NCI-H1436 (cell line): Measurements from ENCODE around the gene HPF1.
"Not testable (repeated sequence)": the region's sequence is repeated elsewhere in the genome, so short reads cannot be mapped to it uniquely, and the experiment has no call there.

Source experiments
- DNase-seq: peaks from one replicate; lab custom pipeline; 2025; lab: John Stamatoyannopoulos, UW

The HPF1 gene

DNA sequence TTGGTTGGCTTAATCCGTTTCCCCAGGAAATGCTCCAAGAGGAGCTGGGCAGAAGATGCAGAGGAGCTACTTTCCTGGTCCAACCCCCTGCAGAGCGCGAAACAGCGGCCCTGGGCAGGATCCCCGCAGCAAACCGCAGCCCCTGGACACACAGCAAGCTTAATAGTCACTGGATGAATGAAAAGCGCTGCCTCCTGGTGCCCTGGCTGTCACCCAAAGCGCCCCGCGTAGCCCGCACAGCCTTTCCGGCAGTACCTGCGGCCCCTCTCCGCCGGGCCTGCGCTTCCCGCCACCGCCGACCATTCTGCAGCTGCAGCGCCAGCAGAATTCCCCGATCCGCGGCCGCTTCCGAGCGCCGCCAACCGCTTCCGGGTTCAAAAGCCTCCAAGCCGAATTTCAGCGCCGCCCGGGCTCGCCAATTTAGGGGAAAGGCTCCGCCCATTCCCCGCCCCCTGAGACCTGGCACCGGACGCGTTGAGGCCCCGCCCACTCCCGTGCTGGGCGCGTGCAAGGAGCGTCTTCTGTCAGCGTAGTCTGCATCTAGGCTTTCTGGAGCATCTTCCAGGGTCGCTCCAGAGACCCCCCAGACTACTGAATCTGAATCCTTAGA, at the start of gene HPF1:
TSS of gene HPF1 (minus strand) at position 370 of the 610 bp plus-strand sequence. CDS start at position 303, 67 bp downstream.
- peak; percentile 92 for DNase-seq

DNA sequence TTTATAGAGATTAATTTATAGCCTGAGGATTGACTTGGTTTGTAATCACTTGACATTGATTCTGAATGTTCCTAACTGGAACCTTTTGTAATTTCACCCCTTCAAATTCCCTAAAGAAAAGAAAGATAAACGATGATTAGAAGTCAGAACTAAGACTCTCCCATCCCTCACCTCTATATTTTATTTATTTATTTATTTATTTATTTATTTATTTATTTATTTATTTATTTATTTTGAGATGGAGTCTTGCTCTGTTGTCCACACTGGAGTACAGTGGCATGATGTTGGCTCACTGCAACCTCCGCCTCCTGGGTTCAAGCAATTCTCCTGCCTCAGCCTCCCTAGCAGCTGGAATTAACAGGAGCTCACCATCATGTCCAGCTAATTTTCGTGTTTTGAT, 49.0 kb upstream of the HPF1 start:
- not testable (repeated sequence) for DNase-seq

DNA sequence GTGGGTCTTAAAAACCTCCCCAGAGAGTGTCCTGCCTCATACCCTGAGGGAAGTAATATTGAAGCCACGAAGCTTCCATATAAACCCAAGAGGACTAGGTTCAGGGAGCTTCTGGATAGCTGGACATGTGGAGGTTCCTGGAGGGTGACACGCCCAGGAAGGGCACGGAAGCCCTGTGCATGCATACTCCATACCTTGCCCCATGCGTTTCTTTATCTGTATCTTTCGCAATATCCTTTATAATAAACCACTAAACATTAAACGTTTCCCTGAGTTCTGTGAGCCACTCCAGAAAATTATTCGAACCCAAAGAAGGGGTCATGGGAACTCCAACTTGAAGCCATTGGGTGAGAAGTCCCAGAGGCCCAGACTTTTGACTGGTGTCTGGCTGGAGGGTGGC, 45.7 kb upstream of the HPF1 start:
- no peak for DNase-seq

GRCh38 chr4:169802873-169803272, 45.1 kb upstream of the HPF1 start:
- DNase-seq = no peak

DNA sequence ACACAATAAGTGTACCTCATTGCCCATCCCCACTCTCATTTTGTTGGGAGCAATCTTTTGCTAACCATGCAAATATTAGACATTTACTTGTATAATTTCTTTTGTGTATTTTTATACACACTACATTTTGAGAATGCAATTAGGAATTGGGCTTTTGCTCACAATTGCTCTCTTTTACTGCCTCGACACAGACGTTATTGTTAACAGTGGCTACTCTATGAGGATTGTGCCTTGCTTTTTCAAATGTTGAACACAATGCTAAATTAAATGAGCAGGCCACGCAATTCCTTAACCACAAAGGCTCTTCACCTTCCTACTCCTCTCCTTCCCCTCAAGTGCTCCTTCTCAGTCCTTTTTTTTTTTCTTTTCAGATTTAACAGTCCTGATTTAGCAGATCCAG, 42.8 kb upstream of the HPF1 start:
- DNase-seq = no peak

- DNase-seq = no peak
Observed at GRCh38 chr4:169799260-169799659, 41.5 kb upstream of the HPF1 start.

- no peak for DNase-seq
Observed at GRCh38 chr4:169795585-169795984, 37.8 kb upstream of the HPF1 start.

DNA sequence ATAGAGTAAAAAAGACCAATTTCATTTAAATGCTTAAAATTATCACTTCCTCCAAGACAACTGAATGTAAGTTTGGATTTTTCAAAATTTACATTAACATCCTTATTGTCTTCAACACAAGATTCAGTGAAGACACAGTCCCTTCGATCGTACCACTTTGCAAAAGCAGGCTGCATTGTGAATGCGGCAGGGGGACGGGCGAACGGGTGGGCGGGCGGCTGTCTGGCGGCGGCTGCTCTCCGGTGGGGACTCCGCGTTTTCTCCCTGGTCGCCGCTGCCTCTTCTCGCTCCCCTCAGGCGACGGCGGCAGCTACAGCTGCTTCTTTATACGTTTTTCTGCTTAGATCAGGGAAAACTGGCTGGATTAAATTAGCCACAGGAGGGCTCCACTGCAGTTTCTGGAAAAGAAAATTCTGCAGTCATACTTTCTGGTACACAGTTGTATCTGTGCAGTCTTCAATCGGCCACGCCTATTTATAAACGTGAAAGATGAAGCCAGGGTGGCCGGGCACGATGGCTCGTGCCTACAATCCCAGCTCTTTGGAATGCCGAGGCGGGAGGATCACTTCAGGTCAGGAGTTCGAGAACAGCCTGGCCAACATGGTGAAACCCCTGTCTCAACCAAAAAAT, 33.9 kb upstream of the HPF1 start:
- DNase-seq = peak; percentile 39

- DNase-seq = no peak
Observed at GRCh38 chr4:169791062-169791461, 33.3 kb upstream of the HPF1 start.

DNA sequence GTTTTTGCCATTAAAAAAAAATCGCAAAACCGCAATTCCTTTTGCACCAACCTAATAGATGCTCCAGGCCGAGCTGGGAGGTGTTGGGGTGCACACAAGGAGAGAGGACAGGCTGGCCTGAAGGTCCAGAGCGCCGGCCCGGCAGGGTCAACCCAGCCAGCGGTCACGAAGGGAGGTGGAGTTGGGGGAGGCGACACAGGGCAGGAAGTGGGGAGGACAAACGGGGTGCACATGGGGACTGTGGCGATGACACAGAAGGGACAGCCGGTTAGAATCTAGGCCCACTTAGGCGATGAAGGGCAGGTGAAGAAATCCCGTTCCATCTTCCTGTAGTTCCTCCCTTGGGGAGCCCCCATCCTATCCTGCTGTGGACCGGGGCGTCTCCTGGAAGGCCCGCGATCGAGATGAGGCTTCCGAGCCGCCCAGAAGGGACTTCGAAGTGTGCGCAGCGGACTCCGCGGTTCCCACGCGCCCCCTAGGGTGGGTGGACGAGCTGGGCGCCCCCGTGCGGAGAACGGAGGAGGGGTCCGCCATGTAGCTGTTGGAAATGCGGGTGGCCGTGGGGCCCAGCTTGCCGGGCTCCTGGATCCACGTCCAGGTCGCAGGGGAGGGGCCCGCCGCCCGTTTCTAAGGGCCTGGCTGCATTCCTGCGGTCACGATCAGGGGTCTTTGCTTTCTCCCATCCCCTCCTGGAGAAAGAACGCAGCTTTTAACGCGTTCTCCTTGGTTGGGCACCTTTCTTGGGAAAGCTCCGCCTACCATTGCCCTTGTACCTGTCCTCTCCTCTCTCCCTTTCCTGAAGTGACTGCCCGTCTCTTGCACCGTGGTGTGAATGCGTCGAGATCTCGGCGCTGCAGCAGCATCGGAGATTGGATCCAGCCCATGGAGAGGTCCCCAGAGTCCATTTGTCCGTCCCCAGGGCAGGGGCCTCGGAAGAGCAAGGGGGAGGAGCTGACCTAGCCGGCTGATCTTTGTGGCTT, 17.0 kb upstream of the HPF1 start:
- DNase-seq = no peak

GRCh38 chr4:169773889-169774288, 16.1 kb upstream of the HPF1 start:
- DNase-seq = no peak

GRCh38 chr4:169771556-169772080, 13.9 kb upstream of the HPF1 start:
- not testable (repeated sequence) for DNase-seq

- no peak for DNase-seq
Observed at GRCh38 chr4:169770416-169770815, 12.7 kb upstream of the HPF1 start.

GRCh38 chr4:169768385-169768784, 10.6 kb upstream of the HPF1 start:
- DNase-seq = no peak

- no peak for DNase-seq
Observed at GRCh38 chr4:169766741-169767140, 9.0 kb upstream of the HPF1 start.

DNA sequence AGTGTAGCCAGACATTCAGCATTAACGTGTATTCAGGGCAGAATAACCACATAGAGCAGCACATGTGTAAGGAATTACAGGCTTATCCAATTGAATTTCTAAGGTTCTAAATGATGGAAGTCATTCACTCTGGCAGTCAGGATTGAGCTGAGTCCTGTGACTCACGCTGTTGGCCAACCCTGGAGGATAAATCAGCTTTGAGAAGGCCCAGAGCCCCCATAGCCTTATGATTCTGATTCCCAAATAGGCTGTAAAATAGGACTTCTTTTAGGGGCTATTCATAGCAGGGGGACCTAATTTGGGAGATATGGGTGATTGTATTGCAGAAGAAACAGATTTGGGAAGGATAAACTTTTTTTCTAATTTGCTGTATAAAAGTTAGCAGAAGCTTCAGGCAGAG, 8.1 kb upstream of the HPF1 start:
- no peak for DNase-seq

DNA sequence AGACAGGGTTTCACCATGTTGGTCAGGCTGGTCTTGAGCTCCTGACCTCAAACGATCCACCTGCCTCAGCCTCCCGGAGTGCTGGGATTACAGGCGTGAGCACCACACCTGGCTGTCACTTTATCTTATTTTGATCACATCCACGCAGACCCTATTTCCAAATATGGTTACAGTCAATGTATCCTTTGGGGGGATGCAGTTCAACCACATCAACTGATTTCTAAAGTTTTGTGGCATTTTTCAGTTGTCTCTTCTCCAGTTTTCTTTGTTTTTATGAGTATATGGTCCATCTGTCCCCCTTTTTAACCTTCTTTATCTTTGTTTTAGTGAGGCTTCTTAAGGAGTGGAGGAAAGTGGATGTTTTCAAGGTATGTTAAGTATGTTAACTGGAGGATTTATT, 4.1 kb upstream of the HPF1 start:
- DNase-seq = no peak

DNA sequence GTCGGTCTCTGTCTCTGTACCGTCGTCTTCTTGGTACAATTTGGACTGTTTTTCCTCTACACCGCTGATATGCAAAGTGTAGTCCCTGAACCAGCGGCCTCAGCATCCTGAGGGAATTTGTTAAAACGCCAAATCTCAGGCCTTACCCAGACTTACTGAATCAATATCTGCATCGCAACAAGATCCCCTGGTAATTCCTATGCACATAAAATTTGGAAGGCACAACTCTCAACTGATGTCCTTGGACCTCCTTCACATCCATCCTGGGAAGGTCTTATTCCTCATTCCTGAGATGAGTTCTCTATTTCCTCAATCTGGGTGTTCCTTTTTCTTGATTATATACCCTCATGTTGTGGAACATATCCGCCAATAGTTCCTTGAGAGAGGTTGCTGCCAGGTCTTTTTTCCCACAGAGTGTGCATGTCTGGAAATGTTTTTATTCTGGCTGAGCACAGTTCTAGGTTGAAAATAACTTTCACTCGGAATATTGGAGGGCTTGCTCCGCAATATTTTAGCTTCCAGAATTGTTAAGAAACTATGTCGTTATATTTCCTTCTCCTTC, 738 bp upstream of the HPF1 start:
- no peak for DNase-seq

GRCh38 chr4:169756971-169757574, 671 bp downstream of the HPF1 start:
- no peak for DNase-seq

DNA sequence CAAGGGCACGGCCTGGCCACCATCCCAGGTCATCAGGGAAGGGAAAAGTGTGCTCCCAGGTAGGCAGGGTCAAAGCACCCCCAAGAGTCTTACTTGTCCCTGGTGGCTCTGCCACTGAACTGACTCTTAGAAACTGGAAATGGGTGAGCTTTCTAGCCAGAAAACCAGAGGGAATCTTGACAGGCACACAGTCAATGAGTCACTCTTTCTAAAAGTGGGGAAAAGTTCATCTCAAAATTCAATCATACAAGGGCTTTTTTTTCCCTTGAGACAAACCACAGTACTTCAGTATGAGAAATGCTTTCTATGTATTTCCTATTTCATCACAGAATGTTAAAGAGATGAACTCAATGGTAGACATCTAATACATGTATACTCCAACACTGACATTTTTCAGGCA, 12.5 kb downstream of the HPF1 start:
- DNase-seq = no peak

DNA sequence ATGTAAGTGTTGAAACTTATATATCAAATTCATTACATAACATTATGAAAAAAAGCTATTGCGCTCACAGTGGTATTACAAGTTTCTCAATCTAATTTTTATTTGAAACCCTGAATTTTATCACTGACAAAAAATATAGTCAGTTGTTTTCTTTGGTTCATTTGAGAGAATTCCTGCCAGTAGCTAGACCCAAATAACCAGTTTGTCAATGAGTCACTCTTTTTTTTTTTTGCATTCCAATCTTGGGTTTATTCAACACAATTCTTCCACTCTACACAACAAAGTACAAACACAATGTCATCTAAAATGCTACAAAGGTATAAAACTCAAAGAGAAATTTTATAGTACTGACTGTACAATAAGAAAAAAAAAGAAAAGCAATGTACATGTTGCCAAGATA, 13.1 kb downstream of the HPF1 start:
- DNase-seq = no peak

- DNase-seq = no peak
Observed at GRCh38 chr4:169741569-169741968, 16.2 kb downstream of the HPF1 start.
